T-helper 22 cell (primary cell): Measurements from ENCODE around the gene TMEM209.
"Not testable (repeated sequence)": the region's sequence is repeated elsewhere in the genome, so short reads cannot be mapped to it uniquely, and the experiment has no call there.

Experiments used
- DNase-seq: peaks from one replicate; pipeline ENCODE4 v3.0.0-alpha.2; 2020; ENCODE audit warnings: low read depth

Gene TMEM209

DNA sequence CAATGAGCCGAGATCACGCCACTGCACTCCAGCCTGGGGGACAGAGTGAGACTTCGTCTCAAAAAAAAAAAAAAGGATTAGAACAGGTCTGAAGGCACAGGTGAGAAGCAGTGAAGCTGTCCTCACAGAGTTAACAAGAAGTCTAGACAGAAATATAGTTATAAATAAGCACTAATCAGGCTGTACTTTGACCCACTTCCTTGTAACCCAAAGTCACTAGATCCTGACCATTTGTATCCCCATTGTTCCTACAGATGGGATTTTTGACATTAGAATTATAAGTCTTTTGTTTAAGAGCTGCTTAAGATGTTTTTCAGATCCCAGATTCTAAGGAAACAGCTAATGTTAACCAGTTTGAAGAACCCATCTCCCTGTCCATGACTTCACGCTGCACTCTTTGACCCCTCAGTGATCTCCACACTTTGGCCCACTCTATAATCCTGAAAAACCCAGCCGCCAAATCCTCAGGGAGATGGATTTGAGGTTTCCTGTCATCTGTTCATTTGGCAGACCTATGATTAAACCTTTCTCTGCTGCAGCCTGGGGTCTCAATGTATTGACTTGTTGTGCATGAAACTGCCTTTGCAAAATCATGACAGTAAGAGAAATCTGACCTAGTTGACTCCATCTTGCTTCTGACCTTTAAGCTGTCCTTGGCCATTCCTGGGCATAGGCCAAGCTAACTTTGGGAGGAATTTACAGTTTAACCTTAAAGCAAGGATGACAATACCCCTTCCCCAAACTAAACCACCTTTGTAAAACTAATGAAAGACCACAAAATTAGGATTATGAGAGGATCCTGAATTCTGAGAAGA is 13.8 kb upstream of the TMEM209 start:
- no peak for DNase-seq

GRCh38 chr7:130216750-130217149 is 11.5 kb upstream of the TMEM209 start:
- no peak for DNase-seq

DNA sequence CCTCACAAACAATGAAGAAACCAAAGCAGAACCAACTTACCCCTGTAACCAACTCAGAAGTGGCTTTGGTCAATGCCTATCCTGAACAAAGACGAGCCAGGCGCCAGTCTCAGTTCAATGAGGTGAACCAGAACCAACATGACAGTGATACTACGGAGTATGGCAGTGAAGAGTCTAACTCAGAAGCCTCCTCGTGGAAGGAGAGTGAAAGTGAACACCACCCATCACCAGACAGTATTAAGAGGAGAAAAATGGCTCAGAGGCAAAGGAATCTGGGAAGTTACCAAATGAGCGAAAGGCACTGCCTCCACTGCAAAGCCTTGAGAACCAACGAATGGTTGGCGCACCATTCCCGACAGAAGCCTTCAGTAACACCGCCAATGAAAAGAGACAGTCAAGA is 10.8 kb upstream of the TMEM209 start:
- no peak for DNase-seq

- no peak for DNase-seq
Measured at GRCh38 chr7:130213828-130214227, 8.6 kb upstream of the TMEM209 start.

DNA sequence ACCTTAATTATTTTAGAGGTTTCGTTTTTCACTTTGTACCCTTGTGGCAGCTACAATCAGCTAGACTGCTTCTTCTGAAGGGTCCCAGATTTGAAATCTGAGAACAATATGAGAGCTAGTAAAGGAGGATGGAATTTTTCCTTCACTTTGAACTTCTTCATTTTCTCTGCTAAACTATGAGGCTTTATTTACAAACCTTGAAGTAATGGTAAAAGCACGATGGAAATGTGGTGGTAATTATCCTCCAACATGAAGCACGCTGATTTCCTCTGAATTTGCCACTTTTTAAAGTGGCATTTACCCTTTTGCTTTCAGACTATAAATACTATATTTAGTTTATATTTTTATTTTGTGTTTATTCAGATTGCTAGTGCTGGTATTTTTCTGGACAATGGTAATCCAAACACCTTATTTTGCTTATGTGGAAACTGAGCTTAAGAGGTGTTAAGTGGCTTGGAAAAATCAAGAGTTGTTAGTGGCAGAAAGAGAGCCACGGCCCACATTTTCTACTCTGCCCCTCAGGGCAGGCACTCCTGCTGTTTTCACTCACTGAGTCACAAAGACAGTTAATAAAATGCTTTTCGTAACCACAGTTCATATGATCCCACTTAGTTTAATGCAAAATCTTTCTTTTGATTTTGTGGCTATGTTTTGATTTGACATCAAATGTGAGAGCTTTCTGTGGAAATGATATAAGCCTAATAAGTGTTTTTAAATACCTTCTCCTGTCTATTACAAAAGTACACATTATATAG is 5.2 kb upstream of the TMEM209 start:
- DNase-seq, result no peak

GRCh38 chr7:130208516-130208915 is 3.3 kb upstream of the TMEM209 start:
- no peak for DNase-seq

- DNase-seq, result no peak
Measured at GRCh38 chr7:130207642-130208041, 2.4 kb upstream of the TMEM209 start, which contains the start of gene SSMEM1. TSS of gene SSMEM1 (plus strand) at chr7:130207860. CDS start at chr7:130207911, 51 bp downstream.

- DNase-seq, result no peak
Measured at GRCh38 chr7:130207033-130207432, 1.8 kb upstream of the TMEM209 start.

GRCh38 chr7:130201796-130202195 is 3.4 kb downstream of the TMEM209 start:
- DNase-seq, result no peak

DNA sequence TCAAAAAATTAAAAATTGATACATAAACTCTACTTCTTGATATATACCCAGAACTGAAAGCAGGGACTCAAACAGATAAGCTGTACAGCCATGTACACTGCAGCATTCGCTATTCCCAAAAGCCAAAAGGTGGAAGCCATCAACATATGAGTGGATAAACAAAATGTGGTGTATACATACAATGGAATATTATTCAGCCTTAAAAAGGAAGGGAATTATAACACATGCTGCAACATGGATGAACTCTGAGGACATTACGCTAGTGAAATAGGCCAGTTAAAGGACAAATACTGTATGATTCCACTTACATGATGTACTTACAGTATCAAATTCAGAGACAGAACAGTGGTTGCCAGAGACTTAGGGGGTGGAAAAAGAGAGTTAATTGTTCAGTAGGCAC is 8.1 kb downstream of the TMEM209 start:
- DNase-seq, result no peak

- no peak for DNase-seq
Measured at GRCh38 chr7:130196476-130196875, 8.7 kb downstream of the TMEM209 start.

- no peak for DNase-seq
Measured at GRCh38 chr7:130195396-130195795, 9.8 kb downstream of the TMEM209 start.

DNA sequence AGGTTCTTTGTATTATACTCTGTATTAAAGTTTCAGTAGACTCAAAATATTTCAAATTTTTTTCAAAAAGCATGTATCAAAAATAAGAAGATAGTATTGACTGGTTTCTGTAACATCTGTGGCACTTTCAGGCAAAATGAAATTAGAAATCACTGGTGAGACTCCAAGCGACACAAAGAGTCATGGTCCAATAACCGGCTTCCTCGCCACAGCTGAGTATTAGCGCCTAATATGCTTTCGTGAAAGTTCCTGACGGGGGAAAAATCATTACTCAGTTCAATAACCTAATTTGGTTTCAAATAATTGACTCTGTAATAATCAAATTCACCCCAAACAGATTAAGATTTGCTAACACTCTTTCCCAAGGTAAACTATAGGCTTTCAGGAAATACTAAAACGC is 13.4 kb downstream of the TMEM209 start:
- DNase-seq, result no peak

DNA sequence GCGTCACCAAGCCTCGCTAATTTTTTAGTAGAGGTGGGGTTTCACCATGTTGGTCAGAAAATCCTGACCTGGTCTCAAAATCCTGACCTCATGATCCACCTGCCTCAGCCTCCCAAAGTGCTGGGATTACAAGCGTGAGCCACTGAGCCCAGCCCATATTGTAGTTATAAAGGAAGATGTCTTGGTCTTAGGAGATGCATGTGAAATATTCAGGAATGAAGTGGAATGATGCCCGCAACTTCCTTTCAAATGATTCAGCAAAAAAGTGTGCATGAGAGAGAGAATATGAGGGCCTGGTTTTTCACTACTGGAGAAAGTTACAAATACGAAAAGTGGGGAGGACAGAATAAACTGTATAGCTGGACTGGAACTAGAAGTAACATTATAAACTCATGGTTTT is 15.9 kb downstream of the TMEM209 start:
- no peak for DNase-seq

GRCh38 chr7:130187360-130187759 is 17.8 kb downstream of the TMEM209 start:
- no peak for DNase-seq

- DNase-seq, result not testable (repeated sequence)
Measured at GRCh38 chr7:130184349-130184748, 20.9 kb downstream of the TMEM209 start.

GRCh38 chr7:130182990-130183389 is 22.2 kb downstream of the TMEM209 start:
- no peak for DNase-seq

GRCh38 chr7:130181263-130181605 is 24.0 kb downstream of the TMEM209 start:
- no peak for DNase-seq

DNA sequence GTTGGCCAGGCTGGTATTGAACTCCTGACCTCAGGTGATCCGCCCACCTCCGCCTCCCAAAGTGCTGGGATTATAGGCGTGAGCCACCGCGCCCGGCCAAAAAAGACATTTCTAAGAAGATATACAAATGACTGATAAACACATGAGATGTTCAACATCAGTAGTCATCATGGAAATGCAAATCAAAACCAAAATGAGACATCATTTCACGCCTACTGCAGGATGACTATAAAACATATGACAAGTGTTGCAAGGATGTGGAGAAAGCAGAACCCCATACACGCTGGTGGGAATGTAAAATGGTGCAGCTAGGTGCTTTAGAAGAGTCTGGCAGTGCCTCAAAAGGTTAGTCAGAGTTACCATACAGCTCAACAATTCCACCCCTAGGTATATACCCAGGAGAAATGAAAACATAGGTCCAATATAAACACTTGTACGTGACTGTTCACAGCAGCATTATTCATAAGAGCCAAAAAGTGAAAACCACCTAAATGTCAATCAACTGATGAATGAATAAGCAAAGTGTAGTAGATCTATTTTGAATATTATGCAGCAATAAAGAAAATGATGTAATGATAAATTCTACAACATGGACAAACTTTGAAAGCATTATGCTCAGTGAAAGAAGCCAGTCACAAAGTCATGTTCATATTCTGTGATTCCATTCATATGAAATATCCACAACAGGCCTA is 24.5 kb downstream of the TMEM209 start:
- DNase-seq, result no peak

GRCh38 chr7:130179631-130180030 is 25.6 kb downstream of the TMEM209 start:
- DNase-seq, result no peak

DNA sequence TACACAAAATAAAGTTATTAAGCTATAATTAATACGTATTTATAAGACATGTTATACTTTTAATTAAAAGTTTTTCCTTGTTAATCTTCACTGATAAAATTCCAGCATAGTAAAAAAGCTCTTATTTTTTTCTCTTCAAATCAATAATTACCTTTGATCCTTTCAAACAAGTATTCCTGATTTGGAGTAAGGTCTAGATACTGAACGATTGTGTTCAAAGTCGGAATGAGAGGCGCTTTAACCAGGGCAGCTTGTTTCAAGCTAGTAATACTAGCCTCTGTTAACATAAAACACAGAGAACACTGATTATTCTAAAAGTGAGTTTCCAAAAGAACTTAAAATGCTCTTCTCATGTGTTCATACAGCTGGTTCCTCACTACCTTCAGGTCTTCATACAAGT is 27.0 kb downstream of the TMEM209 start:
- DNase-seq, result no peak

DNA sequence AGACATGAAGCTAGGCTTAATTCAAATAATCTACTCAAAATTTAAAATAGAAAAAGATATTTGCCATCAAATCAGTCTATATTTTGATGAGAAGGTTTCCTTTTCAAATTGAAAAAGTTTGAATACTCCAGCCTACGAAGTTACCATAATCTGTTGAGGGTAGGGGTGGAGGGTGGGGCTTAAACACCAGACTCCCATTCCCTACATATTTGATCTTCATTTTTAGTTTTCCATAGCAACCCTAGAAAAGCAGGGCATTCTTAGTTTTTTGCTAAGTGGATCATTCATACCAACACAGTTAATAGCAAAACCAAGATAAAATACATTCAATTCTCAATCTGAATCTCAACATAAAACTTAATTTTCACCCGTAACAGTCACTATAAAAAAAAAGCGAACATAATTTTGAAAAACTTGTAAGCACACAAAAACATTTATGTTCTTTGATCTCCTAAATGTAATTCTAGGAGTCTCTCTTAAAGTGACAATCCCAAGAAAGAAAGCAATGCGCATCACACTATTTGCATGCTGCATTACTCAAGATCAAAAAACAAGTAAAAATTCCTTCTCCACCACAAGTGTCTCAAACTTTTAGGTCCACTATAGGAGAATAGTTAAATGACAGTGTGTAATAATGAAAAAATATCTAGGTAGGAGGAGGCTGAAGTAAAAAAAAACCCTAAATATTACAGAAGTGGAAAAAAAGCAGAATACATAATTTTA is 30.8 kb downstream of the TMEM209 start:
- no peak for DNase-seq
